ENCODE measurements around the gene KRI1.
"Not testable (repeated sequence)": the region's sequence is repeated elsewhere in the genome, so short reads cannot be mapped to it uniquely, and the experiment has no call there.

The KRI1 gene

DNA sequence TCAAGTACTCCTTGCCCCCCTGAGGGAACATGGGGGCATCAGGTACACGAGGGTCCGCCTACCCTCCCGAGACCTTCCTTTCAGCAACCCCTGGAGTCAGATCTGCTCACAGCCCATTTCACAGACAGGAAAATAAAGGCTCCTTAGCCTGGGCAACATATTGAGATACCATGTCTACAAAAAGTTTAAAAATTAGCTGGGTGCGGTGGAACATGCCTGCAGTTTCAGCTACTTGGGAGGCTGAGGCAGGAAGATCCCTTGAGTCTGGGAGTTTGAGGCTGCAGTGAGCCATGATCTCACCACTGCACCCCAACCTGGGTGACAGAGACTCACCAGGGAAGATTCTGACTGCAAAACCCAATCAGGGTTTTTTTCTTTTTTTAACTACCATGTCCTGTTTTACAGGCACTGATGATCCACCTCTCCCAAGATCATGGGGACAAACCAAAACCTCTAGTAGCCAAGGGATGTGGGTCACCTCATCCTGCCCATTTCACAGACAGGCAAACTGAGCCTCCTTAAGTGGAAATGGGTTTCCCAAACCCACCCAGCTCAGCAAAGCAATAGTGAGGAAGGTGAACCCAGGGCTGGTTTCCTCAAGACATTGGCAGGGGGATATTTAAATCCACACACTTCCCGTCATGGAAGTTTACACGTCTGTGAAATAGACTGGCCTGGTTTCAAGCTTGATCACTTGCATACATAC lies 9.4 kb upstream of the KRI1 start:
- no peak for DNase-seq (ENCODE audit: low read depth in 2 of 2)

DNA sequence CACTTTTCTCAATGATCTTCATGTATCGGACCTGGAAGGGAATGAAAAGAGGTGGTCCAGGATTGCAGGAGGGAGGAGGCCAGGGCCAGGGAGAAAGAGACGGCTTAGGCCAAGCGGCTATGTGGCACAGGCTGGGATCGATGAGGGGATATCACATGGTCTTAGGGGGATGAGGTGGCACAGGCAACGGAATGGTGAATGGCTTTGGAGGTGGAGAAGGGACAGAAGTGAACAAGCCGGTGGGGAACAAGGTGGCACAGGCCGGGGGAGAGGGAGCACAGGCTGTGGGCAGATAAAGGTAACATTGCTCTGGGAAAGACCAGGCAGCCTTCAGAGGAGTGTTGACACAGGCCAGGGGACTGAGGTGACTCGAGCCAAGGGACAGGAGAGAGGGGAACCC lies 8.7 kb upstream of the KRI1 start:
- DNase-seq (ENCODE audit: low read depth in 2 of 2), result no peak

DNA sequence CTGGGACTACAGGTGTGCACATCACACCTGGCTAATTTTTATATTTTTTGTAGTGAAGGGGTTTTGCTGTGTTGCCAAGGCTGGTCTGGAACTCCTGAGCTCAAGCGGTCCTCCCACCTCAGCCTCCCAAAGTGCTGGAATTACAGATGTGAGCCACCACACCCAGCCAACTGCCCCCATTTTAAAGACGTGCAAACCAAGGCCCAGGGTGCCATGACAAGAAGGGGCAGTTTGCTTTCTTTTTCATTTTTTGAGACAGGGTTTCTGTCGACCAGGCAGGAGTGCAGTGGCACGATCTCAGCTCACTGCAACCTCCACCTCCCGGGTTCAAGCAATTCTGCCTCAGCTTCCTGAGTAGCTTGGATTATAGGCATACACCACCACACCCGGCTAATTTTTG lies 8.0 kb upstream of the KRI1 start:
- not testable (repeated sequence) for DNase-seq (ENCODE audit: low read depth in 2 of 2)

DNA sequence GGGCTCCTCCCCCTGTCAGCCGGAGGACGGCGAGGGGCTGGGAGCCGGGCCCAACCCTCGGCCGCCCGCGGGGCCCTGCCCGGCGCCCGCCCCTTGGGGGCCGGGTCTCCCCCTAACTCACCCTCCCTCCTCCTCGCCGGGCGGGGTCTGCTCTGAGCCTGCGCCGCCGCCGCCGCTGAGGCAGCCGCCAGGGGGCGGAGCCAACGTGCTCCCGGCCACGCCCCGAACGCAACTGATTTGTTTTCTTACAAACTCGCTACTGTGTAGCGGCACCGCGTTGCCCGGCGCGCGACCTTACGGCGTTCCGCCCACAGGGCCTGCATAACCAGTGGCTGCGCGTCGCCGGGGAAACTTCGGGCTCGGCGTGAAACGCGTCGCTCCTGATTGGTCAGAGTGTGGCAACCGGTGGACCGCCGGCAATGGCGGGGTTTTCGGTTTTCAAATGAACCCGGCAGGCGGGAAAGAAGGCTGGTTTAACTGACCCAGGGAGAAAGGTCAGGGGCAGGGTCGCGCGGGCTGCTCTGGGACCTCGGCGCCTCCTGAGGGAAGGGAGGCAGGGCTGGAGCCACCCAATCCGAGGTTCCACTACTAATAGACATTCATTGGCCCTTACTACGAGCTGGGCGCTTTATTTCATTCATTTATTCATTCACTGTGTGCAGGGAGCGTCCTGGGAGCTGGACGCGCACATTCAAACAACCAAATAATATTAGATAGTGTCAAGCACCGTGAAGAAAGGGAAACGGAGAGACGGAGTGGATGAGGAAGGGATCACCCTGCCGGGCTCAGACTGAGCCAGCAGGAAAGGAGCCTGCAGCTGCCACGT lies 3.2 kb upstream of the KRI1 start, which contains the start of gene CDKN2D:
Gene CDKN2D, minus strand, starts transcription at position 154 of the 826 bp plus-strand sequence. CDS start 326 bp downstream, outside the sequence.
- DNase-seq (ENCODE audit: low read depth in 2 of 2), result peak; percentile 99 to 100

DNA sequence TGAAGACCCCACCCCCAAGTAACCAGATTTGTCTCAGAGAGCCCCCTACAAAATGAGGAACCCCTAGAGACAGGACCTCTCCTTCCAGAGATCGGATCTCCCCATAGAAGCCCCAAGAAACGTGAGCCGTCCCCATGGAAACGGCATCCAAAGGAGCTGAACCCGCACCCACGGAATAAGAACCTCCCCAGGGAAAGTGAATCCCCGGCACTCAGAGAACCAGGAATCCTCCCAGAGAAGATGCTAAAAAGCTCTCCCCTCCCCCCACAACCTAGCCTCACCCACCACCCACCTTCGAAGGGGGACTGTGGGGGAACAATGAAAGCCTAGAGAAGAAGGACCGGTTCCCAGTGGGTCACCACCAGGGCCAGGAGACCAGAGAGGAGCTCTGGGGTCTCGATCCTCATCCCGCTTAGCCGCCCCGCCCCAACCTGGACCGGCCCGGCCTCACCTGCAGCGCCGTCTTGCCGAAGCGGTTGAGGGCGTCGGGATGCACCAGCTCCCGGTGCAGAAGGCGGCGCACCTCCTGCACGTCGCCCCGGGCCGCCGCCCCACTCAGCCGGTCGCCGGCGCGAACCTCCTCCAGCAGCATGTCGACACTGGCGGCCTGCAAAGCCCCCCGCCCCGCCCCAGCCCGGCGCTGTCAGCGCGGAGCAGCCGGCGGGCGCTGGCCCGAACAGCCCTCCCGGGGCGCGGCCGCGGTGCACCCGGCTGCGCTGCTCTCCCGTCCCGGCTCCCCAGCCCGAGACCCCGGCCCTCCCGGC lies 2.4 kb upstream of the KRI1 start:
- no peak for DNase-seq (ENCODE audit: low read depth in 2 of 2)

DNA sequence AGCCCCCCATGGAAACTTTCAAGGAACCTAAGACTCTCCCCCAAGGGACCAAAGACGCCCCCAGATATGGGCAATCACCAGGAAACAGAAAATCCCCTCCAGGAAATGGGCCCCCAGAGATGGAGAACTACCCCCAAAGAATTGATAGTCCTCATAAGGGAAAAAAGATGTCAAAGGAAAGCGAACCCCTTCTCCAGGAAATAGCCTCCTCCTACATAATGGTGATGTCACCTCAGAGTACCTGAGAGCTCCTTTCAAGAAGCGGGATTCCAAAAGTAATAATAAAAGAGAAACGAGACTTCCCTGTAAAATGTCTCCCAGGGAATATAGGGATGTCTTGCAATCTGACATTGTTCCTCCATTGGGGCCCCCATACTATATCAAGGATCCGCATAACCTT lies 1.8 kb upstream of the KRI1 start:
- DNase-seq (ENCODE audit: low read depth in 2 of 2), result no peak

DNA sequence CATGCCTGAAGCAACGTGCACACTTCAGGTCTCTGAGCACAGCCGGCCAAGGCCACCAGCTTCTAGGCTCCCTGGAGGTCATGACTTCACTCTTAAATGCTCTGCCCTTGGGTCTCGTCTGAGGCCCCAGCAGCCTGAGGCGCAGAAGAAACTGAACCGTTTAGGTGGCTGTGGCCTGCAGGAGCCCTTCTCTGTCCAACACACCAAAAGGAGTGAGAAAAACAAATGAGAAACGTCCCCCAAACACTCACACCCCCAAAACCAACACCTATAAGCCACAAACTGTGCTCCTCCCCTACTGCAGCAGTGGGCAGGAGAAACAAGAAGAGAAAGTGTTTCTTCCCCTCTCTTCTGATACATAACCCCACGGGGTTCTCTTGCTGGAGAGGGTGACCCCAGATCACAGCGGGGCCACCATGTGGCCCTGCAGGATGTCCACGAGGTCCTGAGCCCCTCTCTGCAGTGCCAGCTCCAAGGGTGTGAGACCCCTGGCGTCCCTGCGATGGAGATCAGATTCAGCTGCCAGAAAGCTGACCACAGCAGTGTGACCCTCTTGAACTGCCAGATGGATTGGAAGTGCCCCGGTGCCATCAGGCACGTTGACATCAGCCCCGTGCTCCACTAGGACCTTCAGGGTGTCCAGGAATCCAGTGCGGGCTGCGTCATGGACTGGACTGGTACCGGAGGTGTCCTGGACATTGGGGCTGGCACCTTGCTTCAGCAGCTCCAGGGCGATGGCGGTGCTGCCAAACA lies 1.0 kb upstream of the KRI1 start:
- DNase-seq (ENCODE audit: low read depth in 2 of 2), result no peak

DNA sequence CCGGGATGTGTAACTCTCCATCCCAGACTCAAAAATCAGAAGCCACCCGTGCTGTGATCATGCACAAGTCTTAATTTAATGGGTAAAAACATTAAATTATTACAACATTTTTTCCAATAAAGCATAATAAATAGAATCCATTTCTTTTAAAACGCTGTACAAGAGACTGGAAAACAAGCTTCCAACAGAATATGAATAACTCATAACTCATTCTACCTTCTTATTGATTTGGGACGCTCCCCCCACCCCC lies 523 bp upstream of the KRI1 start:
- no peak for DNase-seq (ENCODE audit: low read depth in 2 of 2)

DNA sequence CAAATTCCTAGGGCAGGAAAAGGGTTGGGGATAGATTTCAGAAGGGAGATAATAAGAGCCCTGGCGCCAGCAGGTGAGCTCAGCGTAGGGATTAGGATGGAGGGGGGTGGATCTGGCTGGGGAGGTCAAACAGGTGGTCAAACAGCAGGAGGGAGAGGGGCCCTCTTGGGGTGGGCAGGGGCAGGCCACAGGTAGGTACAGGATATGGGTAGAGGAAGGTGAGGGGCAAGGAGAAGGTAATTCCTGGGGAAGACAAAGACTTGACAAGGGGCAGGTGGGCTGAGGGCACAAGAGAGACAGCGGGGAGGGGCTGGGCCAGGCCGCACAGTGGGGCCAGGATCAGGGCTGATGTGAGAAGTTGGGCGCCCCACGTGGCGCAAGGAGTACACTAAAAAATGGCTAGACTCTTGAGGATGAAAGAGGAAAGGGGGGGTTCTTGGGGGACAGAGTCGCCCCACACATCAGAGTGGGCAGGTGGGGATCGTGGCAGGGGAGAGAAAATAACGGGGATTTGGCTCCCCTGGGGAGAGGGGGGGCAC lies 713 bp downstream of the KRI1 start:
- no peak for DNase-seq (ENCODE audit: low read depth in 2 of 2)

DNA sequence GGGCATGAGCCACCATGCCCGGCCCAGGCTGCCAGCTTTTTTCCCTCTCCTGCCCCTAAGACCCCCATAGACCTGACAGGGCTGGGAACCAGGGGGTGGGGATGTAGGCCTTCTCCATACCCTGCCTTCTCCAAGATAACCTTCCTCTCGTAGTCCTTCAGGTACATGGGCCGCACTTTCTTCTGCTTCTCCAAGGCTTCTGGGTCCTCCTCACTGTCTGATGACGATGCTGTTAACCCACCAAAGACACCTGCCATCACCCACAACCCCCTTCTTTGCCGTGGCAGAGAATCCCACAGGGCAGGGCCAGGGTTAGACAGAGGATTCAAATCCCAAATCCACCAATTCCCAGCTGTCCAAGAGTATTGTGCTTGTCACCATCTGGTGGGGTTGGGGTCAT lies 3.2 kb downstream of the KRI1 start:
- no peak for DNase-seq (ENCODE audit: low read depth in 2 of 2)

DNA sequence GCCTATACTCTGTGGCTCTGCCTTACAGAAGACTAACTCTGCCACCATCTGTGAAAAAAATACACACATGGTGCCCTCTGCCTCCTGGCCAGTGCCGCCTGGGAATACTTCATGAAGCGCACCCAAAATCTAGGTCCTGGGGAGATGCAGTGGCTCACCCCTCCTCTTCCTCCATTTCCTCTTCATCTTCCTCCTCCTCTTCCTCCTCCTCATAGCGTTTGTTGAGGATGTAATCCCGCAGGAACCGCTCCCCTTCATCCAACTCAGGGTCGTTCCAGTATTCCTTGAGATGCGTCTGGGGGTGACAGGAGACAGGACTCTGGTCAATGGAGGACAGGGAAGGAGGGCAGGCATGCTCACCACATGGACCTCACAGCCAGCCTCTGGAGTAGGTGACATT lies 5.7 kb downstream of the KRI1 start:
- DNase-seq (ENCODE audit: low read depth in 2 of 2), result no peak

DNA sequence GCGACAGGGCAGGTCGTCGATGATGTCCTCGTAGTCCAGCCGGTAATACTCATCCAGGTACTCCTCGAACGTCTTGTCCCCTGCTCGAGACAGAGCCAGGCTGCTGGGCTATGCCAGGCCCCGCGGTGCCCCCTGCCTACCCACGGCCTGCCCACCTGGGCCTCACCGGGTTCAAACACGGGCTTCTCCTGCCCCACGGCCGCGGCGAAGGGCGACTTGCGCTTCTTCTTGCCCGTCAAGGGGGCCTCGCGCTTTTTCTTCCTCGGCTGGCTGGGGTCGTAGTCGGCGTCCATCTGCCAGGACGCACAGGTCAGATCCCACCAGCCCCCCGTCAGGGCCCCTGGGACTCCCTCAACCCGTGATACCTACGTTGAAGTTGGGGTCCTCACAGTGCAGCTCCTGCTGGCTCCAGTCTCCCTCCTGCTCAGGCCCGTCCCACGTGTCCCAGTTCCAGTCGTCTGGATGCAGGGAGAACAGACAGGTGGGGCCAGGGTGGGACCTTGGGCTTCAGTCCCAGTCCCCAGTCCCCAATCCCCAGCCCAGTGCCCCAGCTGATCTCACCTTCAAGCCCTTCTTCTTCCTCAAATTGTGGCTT lies 8.1 kb downstream of the KRI1 start:
- no peak for DNase-seq (ENCODE audit: low read depth in 2 of 2)

DNA sequence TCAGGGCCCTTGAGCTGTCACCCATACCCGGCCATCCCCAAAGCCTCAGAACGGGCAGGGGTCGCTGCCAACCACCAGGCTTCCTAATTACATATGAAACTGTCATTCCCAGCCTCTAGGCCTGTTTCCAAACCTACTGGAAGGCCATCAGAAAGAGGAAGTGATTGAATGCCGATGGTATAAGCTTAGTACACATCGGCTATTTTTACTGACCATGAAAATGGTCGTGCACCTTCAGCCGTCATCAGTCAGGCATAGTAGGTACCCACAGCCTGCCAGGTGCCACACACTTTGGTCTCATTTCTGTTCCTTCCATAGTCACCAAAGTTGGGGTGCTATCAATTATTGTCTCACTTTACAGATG lies 10.2 kb downstream of the KRI1 start:
- no peak for DNase-seq (ENCODE audit: low read depth in 2 of 2)

DNA sequence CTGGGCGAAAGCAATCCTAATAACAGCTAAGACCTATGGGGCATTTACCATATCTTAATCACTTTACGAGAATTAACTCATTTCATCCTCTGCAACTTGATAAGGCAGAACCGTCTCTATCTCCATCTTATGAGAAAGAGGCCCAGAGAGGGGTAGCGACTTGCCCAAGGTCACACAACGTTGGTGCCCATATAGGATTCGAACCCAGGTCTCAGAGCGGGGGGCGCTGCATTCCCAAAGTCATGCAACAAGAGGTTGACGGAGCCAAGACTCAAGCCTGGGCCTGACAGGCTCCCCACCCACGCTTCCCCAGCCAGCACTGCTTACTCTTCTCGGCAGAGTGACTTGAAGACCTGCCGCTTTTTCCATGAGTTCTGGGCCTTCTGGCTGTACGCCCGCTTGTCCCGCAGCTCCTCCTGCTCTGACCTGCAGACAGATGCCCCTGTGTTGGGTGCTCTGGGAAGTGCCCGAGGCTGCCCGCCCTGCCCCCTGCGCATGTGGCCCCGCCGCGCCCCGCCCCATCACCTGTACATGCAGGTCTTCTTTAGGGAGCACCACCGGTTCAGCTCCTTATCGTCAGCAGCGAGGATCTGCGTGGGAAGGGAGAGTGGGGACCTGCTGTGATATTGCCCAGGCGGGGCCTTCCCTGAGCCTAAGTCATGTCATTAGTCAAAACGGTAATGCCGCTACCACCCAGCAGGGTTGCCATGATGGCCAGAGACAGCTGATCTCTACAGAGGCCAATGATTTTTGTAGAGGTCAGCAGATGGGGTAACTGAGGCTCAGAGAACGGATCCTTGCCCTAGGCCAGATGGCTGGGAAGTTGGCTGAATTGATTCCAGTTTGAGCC lies 10.8 kb downstream of the KRI1 start:
- no peak for DNase-seq (ENCODE audit: low read depth in 2 of 2)

DNA sequence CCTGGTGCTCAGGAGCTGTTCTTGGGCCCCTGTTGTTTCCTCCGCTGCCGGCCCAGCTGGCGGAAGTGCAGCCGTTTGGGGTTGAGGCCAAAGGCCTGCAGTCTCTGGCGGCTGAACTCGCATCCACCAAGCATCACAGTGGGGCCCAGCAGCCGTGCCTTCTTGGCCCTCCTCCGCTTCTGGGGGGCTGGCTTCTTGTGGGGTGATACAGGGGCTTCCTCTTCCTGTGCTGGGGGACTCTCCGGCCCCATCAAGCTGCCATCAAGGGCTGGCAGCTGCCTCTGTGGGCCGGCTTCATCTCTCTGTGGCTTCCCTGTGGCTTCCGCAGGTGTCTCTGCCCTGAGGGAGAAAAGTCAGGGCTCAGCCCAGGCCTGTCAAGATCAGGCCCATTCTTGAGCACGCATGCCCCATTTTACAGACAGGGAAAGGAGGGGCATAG lies 11.8 kb downstream of the KRI1 start:
- no peak for DNase-seq (ENCODE audit: low read depth in 2 of 2)

DNA sequence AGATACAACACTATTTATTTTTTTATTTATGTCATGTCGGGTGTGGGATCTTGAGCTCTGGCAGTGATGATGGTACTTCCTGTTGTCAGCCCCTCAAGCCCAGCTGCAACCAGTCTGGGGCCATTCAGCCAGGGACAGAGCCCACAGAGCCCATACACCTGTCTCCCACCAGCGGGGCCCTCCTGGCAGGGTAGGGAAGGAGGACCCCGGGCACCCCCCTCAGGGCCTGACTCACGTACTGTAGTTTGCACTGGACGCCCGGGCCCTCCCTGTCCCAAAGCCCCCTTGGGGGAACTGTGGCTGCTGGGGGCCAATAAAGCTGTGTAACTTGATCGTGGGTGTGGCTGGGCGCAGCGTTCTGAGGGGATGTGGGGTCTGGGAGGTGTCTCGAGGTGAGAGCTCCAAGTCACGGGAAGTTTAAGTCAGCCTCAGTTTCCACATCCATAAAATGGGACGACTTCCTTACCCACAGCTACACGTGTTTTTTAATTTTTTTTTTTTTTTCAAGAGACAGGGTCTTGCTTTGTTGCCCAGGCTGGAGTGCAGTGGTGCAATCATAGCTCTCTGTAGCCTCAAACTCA lies 12.6 kb downstream of the KRI1 start:
- no peak for DNase-seq (ENCODE audit: low read depth in 2 of 2)

DNA sequence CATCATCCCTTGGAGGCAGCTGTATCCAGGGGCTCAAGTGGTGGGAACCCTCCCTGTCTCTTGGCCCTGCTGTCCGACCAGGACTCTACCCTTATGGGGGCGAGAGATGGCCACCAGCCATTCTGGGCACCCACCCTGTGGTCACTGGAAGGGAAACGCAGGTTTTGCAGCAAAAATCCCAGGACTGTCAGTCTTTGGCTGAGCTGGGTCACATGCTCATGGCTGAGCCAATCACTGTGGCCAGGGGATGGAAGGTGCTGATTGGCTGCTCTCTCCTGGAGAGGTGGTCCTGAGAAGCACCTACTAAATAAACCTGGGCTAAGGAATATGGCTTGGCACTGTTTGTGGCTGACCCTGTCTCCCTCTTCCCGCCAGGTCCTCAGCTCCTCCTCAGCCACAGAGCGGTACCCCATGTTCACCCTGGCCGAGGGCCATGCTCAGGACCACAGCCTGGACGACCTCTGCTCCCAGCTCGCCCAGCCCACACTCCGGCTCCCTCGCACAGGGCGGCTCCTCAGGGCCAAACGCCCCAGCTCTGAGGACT lies 13.2 kb downstream of the KRI1 start:
- no peak for DNase-seq (ENCODE audit: low read depth in 2 of 2)

DNA sequence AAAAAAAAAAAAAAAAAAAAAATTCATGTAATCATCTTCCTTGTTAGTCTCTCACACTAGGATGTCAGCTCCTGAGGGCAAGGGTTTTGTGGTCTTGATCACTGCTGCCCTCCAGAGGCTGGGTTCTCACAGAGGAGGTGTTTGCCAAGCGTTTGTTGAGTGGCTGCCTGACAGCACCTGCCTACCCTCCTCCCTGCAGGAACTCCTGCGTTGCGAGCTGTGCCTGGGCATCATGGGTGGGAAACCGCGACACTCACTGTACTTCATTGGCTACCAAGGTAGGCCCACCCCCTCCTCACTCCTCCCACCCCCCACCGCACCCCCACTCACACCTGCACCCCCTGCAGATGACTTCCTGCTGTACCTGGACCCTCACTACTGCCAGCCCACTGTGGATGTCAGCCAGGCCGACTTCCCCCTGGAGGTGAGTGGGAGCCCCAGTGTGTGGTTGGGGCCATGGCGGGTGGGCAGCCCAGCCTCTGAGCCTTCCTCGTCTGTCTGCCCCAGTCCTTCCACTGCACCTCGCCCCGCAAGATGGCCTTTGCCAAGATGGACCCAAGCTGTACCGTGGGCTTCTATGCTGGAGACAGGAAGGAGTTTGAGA lies 14.0 kb downstream of the KRI1 start:
- DNase-seq (ENCODE audit: low read depth in 2 of 2), result no peak

DNA sequence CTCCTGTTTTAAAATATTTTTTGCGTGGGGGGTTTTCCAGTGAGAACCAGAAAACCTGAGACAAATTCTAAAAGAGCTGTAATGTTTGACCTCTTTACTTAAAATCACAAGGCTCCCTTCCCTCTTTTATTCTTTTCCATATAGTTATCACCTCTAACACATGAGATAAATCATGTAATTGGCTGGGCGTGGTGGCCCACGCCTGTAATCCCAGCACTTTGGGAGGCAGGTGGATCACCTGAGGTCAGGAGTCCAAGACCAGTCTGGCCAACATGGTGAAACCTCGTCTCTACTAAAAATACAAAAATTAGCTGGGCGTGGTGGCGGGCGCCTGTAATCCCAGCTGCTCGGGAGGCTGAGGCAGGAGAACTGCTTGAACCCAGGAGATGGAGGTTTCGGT lies 14.8 kb downstream of the KRI1 start:
- DNase-seq (ENCODE audit: low read depth in 2 of 2), result not testable (repeated sequence)

Data from activated CD4-positive, alpha-beta T cell treated with anti-CD3 and anti-CD28 coated beads for 24 hours (primary cell).